ENCODE results near the gene RBM23.

- no peak for TF ChIP-seq CTCF (IDR thresholded peaks at IDR 0.05)
- no peak for TF ChIP-seq ZFX (IDR thresholded peaks at IDR 0.05; ENCODE audit: borderline replicate concordance)
These were observed 28.5 kb downstream of the RBM23 start for GRCh38 chr14:22890416-22890815.

All from 22Rv1 (cell line).